WTC11 (cell line): ENCODE data around the gene MACROD2. TPM values are rescaled to one million over a fixed set of nuclear protein-coding genes. Genes with fewer than 3 reads are reported as not detected.

Source experiments
- ATAC-seq: fragments of 200-7000 bp; cut with Tn5 transposase; 2 replicates; pipeline ENCODE4 v1.10.0; 2021; ENCODE audit warnings: mild to moderate bottlenecking, moderate library complexity
- CTCF ChIA-PET: fragments of 300-600 bp; sonication (Branson Sonifier 250); formaldehyde crosslinking; loops from one replicate; lab custom pipeline; 2021; ENCODE audit warnings: antibody characterized with exemption; lab: Charles Lee
- POLR2A ChIA-PET: fragments of 350-600 bp; sonication (Branson Sonifier 250); formaldehyde crosslinking; loops from one replicate; lab custom pipeline; 2021; ENCODE audit warnings: antibody characterized with exemption; lab: Charles Lee
- DNase-seq: peaks from one replicate; pipeline ENCODE4 v3.0.0; 2021; ENCODE audit warnings: low spot score
- H3K27ac Mint-ChIP-seq: 2 replicates; pipeline ENCODE4 v1.8.0; 2021; ENCODE audit warnings: mixed read lengths
- H3K27me3 Mint-ChIP-seq: 2 replicates; pipeline ENCODE4 v1.8.0; 2021; ENCODE audit warnings: low read depth, mild to moderate bottlenecking, moderate library complexity, mixed read lengths
- H3K36me3 Mint-ChIP-seq: 2 replicates; pipeline ENCODE4 v1.8.0; 2021; ENCODE audit warnings: mixed read lengths
- H3K4me1 Mint-ChIP-seq: 2 replicates; pipeline ENCODE4 v1.8.0; 2022; ENCODE audit warnings: mixed read lengths
- H3K4me3 Mint-ChIP-seq: 2 replicates; pipeline ENCODE4 v1.8.0; 2021; ENCODE audit warnings: mild to moderate bottlenecking, moderate library complexity, mixed read lengths
- H3K9me3 Mint-ChIP-seq: 2 replicates; pipeline ENCODE4 v1.8.0; 2021; ENCODE audit warnings: mixed read lengths
- CBFB ChIP-seq: sonication (generic); formaldehyde crosslinking; IDR thresholded peaks from 2 replicates; pipeline ENCODE4 v1.8.1; 2022; ENCODE audit warnings: mild to moderate bottlenecking, low read depth, missing genetic modification reagents
- CDX4 ChIP-seq: fragments of 250-450 bp; sonication (Bioruptor Pico); IDR thresholded peaks from 2 replicates; pipeline ENCODE4 v1.9.0; 2021; ENCODE audit warnings: moderate library complexity, mild to moderate bottlenecking, inconsistent platforms, borderline replicate concordance
- CREM ChIP-seq: sonication (generic); formaldehyde crosslinking; IDR thresholded peaks from 2 replicates; pipeline ENCODE4 v1.8.1; 2022; ENCODE audit warnings: mild to moderate bottlenecking, missing genetic modification reagents, moderate library complexity
- ESRRA ChIP-seq: sonication (generic); formaldehyde crosslinking; IDR thresholded peaks from 2 replicates; pipeline ENCODE4 v1.8.1; 2022; ENCODE audit warnings: mild to moderate bottlenecking, missing genetic modification reagents, borderline replicate concordance
- FOXJ3 ChIP-seq: sonication (generic); formaldehyde crosslinking; IDR thresholded peaks from 2 replicates; pipeline ENCODE4 v1.9.0; 2021; ENCODE audit warnings: missing genetic modification reagents, mild to moderate bottlenecking, borderline replicate concordance
- IRF2 ChIP-seq: sonication (generic); formaldehyde crosslinking; IDR thresholded peaks from 2 replicates; pipeline ENCODE4 v1.8.0; 2022; ENCODE audit warnings: low read depth, missing genetic modification reagents, borderline replicate concordance
- PRDM15 ChIP-seq: sonication (generic); formaldehyde crosslinking; IDR thresholded peaks from 2 replicates; pipeline ENCODE4 v1.8.0; 2022; ENCODE audit warnings: missing genetic modification reagents
- PRRX2 ChIP-seq: fragments of 250-450 bp; sonication (Bioruptor Pico); IDR thresholded peaks from 2 replicates; pipeline ENCODE4 v1.8.0; 2021; ENCODE audit warnings: mild to moderate bottlenecking
- RORB ChIP-seq: fragments of 250-450 bp; sonication (Bioruptor Pico); IDR thresholded peaks from 2 replicates; pipeline ENCODE4 v1.9.0; 2021; ENCODE audit warnings: mild to moderate bottlenecking
- SMAD3 ChIP-seq: sonication (generic); formaldehyde crosslinking; IDR thresholded peaks from 2 replicates; pipeline ENCODE4 v1.8.0; 2022; ENCODE audit warnings: missing genetic modification reagents, mild to moderate bottlenecking, borderline replicate concordance
- SMAD4 ChIP-seq: sonication (generic); formaldehyde crosslinking; IDR thresholded peaks from 2 replicates; pipeline ENCODE4 v1.8.0; 2022; ENCODE audit warnings: mild to moderate bottlenecking, missing genetic modification reagents
- SP1 ChIP-seq: sonication (generic); formaldehyde crosslinking; conservative IDR thresholded peaks from 2 replicates; pipeline ENCODE4 v1.8.1; 2022; ENCODE audit warnings: missing genetic modification reagents
- USF1 ChIP-seq: sonication (generic); formaldehyde crosslinking; IDR thresholded peaks from 2 replicates; pipeline ENCODE4 v1.8.0; 2022; ENCODE audit warnings: mild to moderate bottlenecking, missing genetic modification reagents
- ZNF416 ChIP-seq: fragments of 250-450 bp; sonication (Bioruptor Pico); IDR thresholded peaks from 2 replicates; pipeline ENCODE4 v1.9.0; 2021; ENCODE audit warnings: mild to moderate bottlenecking, inconsistent platforms
- ZNF532 ChIP-seq: fragments of 250-450 bp; sonication (Bioruptor Pico); IDR thresholded peaks from 2 replicates; pipeline ENCODE4 v1.9.0; 2021; ENCODE audit warnings: mild to moderate bottlenecking, borderline replicate concordance
- total RNA-seq: library from RNA; stranded (reverse); gene quantifications from 3 replicates; pipeline ENCODE4 v1.2.3, GENCODE V29; 2021
- TF ChIP-seq, protein P1 (sequence below): sonication (generic); formaldehyde crosslinking; IDR thresholded peaks from 2 replicates; pipeline ENCODE4 v1.8.0; 2023; ENCODE audit warnings: mild to moderate bottlenecking, missing genetic modification reagents
- TF ChIP-seq, protein P2 (sequence below): sonication (generic); formaldehyde crosslinking; IDR thresholded peaks from 2 replicates; pipeline ENCODE4 v1.8.1; 2022; ENCODE audit warnings: low read depth, mild to moderate bottlenecking, moderate library complexity, missing genetic modification reagents, borderline replicate concordance

MACROD2 gene
- total RNA-seq, 1 experiment from 2014 or later: 4.1 TPM

DNA sequence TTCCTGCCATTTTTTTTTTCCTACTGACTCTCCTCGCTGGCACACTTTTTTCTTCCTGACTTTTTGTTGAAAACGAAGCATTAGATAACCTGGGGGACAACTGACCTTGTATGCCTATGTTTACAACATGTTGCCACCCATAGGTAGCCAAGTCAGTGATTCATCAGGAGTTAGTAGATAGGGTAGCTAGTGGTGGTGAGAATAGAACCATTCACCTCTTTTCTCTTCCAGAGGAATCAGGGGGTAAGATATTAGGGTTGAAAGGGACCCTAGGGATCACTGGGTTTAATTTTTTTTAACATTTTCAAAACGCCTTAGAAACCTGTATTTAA lies 770.0 kb downstream of the MACROD2 start (continued):
- TF ChIP-seq PRDM15 (CRISPR knock-in tag): no peak

DNA sequence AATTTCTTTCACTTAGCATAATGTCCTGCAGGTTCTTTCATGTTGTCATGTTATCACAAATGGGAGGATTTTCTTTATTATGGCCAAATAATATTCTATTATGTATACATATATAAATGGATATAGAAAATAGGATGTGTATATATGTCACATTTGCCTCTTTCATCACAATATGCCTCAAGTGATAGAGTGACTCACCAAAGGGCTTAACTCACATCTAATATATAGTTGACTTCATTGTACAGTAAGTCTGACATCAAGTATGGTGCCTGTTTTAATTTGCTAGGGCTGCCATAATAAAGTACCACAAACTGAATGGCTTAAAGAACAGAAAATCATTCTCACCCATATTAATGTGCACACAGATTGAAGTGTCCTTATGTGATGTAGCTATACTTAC lies 778.2 kb downstream of the MACROD2 start:
- no peak for TF ChIP-seq ZNF416 (CRISPR knock-in tag)
- no peaks in the 10 kb centered on the region for H3K4me1 Mint-ChIP-seq
- no peak for ATAC-seq
- H3K4me3 Mint-ChIP-seq: no peak overlapping the region
- ChIA-PET POLR2A (no interaction called here), CTCF (no interaction called here)
- H3K27ac Mint-ChIP-seq: no peak overlapping the region
- H3K36me3 Mint-ChIP-seq: no peaks in the 10 kb centered on the region; the same call in 1 of the 2 replicates
- H3K9me3 Mint-ChIP-seq: peaks cover 14% of the 10 kb centered on the region
- no peak for DNase-seq
- no peaks in the 10 kb centered on the region for H3K27me3 Mint-ChIP-seq

- ChIA-PET CTCF (no interaction called here), POLR2A (no interaction called here)
- no peaks in the 10 kb centered on the region for H3K4me1 Mint-ChIP-seq
- H3K9me3 Mint-ChIP-seq: peaks cover 14% of the 10 kb centered on the region
- H3K27me3 Mint-ChIP-seq: no peaks in the 10 kb centered on the region
- TF ChIP-seq ZNF532 (CRISPR knock-in tag) (no peak), SMAD4 (CRISPR knock-in tag) (no peak), CREM (CRISPR knock-in tag) (no peak), CDX4 (CRISPR knock-in tag) (no peak), USF1 (CRISPR knock-in tag) (no peak), SMAD3 (CRISPR knock-in tag) (no peak), PRRX2 (CRISPR knock-in tag) (no peak), FOXJ3 (no peak), IRF2 (CRISPR knock-in tag) (no peak), CBFB (CRISPR knock-in tag) (no peak), SP1 (no peak), RORB (CRISPR knock-in tag) (no peak), ESRRA (CRISPR knock-in tag) (no peak)
- TF ChIP-seq, protein P1, sequence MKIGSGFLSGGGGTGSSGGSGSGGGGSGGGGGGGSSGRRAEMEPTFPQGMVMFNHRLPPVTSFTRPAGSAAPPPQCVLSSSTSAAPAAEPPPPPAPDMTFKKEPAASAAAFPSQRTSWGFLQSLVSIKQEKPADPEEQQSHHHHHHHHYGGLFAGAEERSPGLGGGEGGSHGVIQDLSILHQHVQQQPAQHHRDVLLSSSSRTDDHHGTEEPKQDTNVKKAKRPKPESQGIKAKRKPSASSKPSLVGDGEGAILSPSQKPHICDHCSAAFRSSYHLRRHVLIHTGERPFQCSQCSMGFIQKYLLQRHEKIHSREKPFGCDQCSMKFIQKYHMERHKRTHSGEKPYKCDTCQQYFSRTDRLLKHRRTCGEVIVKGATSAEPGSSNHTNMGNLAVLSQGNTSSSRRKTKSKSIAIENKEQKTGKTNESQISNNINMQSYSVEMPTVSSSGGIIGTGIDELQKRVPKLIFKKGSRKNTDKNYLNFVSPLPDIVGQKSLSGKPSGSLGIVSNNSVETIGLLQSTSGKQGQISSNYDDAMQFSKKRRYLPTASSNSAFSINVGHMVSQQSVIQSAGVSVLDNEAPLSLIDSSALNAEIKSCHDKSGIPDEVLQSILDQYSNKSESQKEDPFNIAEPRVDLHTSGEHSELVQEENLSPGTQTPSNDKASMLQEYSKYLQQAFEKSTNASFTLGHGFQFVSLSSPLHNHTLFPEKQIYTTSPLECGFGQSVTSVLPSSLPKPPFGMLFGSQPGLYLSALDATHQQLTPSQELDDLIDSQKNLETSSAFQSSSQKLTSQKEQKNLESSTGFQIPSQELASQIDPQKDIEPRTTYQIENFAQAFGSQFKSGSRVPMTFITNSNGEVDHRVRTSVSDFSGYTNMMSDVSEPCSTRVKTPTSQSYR (CRISPR knock-in tag): no peak
- TF ChIP-seq, protein P2, sequence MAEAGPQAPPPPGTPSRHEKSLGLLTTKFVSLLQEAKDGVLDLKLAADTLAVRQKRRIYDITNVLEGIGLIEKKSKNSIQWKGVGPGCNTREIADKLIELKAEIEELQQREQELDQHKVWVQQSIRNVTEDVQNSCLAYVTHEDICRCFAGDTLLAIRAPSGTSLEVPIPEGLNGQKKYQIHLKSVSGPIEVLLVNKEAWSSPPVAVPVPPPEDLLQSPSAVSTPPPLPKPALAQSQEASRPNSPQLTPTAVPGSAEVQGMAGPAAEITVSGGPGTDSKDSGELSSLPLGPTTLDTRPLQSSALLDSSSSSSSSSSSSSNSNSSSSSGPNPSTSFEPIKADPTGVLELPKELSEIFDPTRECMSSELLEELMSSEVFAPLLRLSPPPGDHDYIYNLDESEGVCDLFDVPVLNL (CRISPR knock-in tag): no peak
- ATAC-seq: no peak
- no peak for DNase-seq
- H3K4me3 Mint-ChIP-seq: no peak overlapping the region
- no peak overlapping the region for H3K27ac Mint-ChIP-seq
- no peaks in the 10 kb centered on the region; the same call in 1 of the 2 replicates for H3K36me3 Mint-ChIP-seq
These were observed 780.5 kb downstream of the MACROD2 start for GRCh38 chr20:14775778-14776177.
